MCF 10A (cell line): ENCODE data around the gene ACVR1C. TPM values are rescaled to one million over a fixed set of nuclear protein-coding genes. Genes with fewer than 3 reads are reported as not detected.

Experiments
- Bru-seq: library from RNA; stranded (reverse); fragments of 400-500 nt; gene quantifications from one replicate; lab custom pipeline; 2021; lab: Mats Ljungman, UMichigan
- BruChase-seq, 2 experiments: library from RNA; stranded (reverse); fragments of 400-500 nt; gene quantifications; one replicate each; lab custom pipeline; 2021; lab: Mats Ljungman, UMichigan
- BruUV-seq: library from RNA; stranded (reverse); fragments of 400-500 nt; replicated peaks from 2 replicates; lab custom pipeline; 2021; lab: Mats Ljungman, UMichigan
- CTCF ChIA-PET: fragments of 300-600 bp; sonication (Branson Sonifier 250); formaldehyde crosslinking; extraction: SDS; loops from one replicate; lab custom pipeline; 2021; ENCODE audit warnings: antibody characterized with exemption, inconsistent platforms; lab: Yijun Ruan, JAX
- POLR2A ChIA-PET: fragments of 300-600, 350-650 bp; sonication (Branson Sonifier 250); formaldehyde crosslinking; extraction: SDS; loops from one replicate; lab custom pipeline; 2020; ENCODE audit warnings: antibody characterized with exemption, inconsistent platforms; lab: Yijun Ruan, JAX
- DNase-seq: peaks from one replicate; pipeline ENCODE4 v3.0.0-alpha.2; 2018; ENCODE audit not compliant: unreplicated experiment
- H3K27ac Mint-ChIP-seq: one replicate; pipeline ENCODE4 v1.8.0; 2022; ENCODE audit warnings: mild to moderate bottlenecking, low read depth, mixed read lengths; ENCODE audit not compliant: unreplicated experiment
- H3K27me3 Mint-ChIP-seq: one replicate; pipeline ENCODE4 v1.8.0; 2022; ENCODE audit warnings: mixed read lengths; ENCODE audit not compliant: insufficient read depth, unreplicated experiment
- H3K36me3 Mint-ChIP-seq: one replicate; pipeline ENCODE4 v1.8.0; 2022; ENCODE audit warnings: mild to moderate bottlenecking, moderate library complexity, mixed read lengths; ENCODE audit not compliant: insufficient read depth, unreplicated experiment
- H3K4me1 Mint-ChIP-seq: one replicate; pipeline ENCODE4 v1.8.0; 2022; ENCODE audit warnings: mixed read lengths; ENCODE audit not compliant: insufficient read depth, unreplicated experiment
- H3K4me3 Mint-ChIP-seq: one replicate; pipeline ENCODE4 v1.8.0; 2022; ENCODE audit warnings: mild to moderate bottlenecking, moderate library complexity, mixed read lengths; ENCODE audit not compliant: unreplicated experiment
- H3K9me3 Mint-ChIP-seq: one replicate; pipeline ENCODE4 v1.8.0; 2022; ENCODE audit warnings: mixed read lengths; ENCODE audit not compliant: unreplicated experiment
- intact Hi-C: fragments of 100-400 bp; cut with micrococcal nuclease; formaldehyde crosslinking; loops from 2 replicates; pipeline ENCODE4 v1.14.1; 2022
- long read RNA-seq: library from polyadenylated mRNA; stranded (forward); transcript quantifications from one replicate; pipeline ENCODE4 v2.0.0, GENCODE V29; 2022
- total RNA-seq: library from RNA; stranded (reverse); gene quantifications from 2 replicates; pipeline ENCODE4 v1.2.3, GENCODE V29; 2022
- TF ChIP-seq, protein P1 (sequence below): fragments of 200-600 bp; IDR thresholded peaks from one replicate; pipeline ENCODE4 v1.8.0; 2022; ENCODE audit warnings: antibody characterized with exemption, mild to moderate bottlenecking; ENCODE audit not compliant: unreplicated experiment

ACVR1C gene
- total RNA-seq, result 0.12 and 0.17 TPM in 2 replicates
- percentile 17 among the genes with signal in this experiment for Bru-seq, nascent RNA
- percentile 51 among the genes with signal in this experiment for BruChase-seq, experiment 1, labeled RNA remaining after a 6-hour chase
- BruChase-seq, experiment 2, labeled RNA remaining after a 2-hour chase, result percentile 37 among the genes with signal in this experiment
- long read RNA-seq, result 0 reads

DNA sequence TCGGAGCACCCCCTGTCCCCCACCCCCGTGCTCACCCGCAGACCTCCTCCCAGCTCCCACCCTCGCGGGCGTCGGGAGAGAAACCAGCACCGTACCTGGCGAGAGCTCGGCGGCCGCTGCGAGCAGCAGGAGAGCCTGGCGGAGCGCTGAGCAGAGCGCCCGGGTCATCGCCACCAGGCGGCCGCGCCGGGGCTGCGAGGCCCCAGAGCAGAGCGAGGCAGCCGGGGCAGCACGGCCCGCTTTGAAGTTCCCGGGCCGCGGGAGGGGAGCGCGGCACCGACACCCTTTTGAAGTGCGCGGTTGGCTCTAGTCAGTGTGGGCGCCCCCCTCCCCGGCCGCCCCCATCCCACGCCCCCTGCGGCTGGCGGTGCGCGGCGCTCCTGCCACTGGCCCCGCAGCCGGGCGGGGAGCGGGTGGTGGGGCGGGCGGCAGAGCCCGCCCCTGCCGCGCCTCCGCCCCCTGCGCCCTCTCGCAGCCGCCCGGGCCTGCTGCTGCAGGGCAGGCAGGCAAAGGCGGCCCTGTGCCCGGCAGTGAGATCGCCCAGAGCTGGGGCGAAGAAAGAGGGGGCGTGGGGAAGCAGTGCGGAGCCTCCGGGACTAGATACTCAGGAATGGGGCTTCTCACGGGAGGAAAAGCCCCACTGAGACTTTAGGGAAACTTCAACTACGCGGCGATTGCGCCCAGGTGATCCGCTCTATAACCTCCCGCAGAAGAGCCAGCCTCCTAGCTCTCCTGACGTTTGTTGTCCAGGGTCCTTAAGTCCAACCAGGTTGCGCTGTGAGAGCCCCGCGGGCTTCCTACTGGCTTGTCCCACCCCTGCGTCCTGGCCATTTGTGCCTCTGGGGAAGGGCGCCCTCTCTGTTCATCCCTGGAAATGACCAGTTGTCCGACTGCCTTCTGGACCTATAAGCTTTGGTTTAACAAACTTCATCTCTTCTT lies at the start of gene ACVR1C:
ACVR1C (minus strand) TSS at position 388 of the 939 bp plus-strand sequence; CDS start at position 168, 220 bp downstream.
- Mint-ChIP-seq H3K4me3 (peak within 1 kb of the TSS; percentile 72), H3K27ac (no peak within 1 kb of the TSS), H3K36me3 (no peaks in the 10 kb centered on the region), H3K27me3 (peaks cover 11% of the 10 kb centered on the region), H3K4me1 (no peaks in the 10 kb centered on the region), H3K9me3 (no peaks in the 10 kb centered on the region)
- TF ChIP-seq, protein P1, sequence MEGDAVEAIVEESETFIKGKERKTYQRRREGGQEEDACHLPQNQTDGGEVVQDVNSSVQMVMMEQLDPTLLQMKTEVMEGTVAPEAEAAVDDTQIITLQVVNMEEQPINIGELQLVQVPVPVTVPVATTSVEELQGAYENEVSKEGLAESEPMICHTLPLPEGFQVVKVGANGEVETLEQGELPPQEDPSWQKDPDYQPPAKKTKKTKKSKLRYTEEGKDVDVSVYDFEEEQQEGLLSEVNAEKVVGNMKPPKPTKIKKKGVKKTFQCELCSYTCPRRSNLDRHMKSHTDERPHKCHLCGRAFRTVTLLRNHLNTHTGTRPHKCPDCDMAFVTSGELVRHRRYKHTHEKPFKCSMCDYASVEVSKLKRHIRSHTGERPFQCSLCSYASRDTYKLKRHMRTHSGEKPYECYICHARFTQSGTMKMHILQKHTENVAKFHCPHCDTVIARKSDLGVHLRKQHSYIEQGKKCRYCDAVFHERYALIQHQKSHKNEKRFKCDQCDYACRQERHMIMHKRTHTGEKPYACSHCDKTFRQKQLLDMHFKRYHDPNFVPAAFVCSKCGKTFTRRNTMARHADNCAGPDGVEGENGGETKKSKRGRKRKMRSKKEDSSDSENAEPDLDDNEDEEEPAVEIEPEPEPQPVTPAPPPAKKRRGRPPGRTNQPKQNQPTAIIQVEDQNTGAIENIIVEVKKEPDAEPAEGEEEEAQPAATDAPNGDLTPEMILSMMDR, result peak; percentile 61
- no TSS peak for BruUV-seq
- DNase-seq, result peak; percentile 67
- ChIA-PET CTCF (interaction anchor here (0.5 to 2.7 kb wide), 26 partner anchors 8 to 1500 kb away, joined by 3 to 11 read pairs (median 4); no protein-coding TSS in a partner anchor), POLR2A (interaction anchor here (0.6 kb wide), 1 partner anchor 63 kb away, joined by 3 read pairs; no protein-coding TSS in a partner anchor)
- intact Hi-C loops, result loop anchor here (10.0 kb wide), 1 partner anchor 386 kb away; no protein-coding TSS in a partner anchor

DNA sequence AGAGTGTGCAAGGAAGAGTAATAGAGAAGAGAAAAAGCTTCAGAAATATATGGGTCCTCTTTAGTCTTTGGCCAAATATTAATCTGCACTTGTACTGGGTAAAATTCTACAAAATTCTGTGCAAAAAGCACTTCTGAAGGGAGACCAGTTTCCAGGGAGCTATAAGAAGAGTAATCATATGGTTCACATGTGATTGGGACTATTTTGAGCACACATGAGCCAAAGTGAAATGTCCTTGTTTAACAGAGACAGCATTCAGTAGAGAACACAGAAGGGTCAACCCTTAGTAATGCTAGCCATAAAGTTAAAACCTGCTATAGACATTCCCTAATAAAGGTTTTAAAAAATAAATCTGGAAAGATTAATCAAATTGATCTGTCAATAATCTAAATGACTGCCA lies 49.3 kb upstream of the ACVR1C start:
- Mint-ChIP-seq H3K27me3 (no peaks in the 10 kb centered on the region), H3K4me3 (no peak overlapping the region), H3K27ac (no peak overlapping the region), H3K9me3 (no peaks in the 10 kb centered on the region), H3K36me3 (no peaks in the 10 kb centered on the region), H3K4me1 (no peaks in the 10 kb centered on the region)
- no TSS peak for BruUV-seq
- TF ChIP-seq, protein P1, result no peak
- intact Hi-C loops, result no loop called here
- CTCF ChIA-PET, result no interaction called here
- DNase-seq, result no peak
- POLR2A ChIA-PET, result no interaction called here

DNA sequence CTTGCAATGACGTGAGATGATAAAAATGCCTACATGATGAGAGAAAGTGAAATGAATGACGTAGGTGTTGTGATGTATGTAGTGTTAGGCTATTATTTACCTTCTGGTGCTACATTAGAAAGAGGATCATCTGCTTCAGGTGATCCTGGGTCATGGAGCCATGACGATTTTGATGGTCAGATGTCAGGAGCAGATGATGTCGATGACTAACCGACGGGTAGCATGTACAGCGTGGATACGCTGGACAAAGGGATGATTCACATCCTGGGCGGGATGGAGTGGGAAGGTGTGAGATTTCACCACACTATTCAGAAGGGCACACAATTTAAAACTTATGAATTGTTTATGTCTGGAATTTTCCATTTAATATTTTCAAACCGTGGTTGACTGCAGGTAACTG lies 43.5 kb upstream of the ACVR1C start:
- ChIA-PET CTCF (no interaction called here), POLR2A (no interaction called here)
- Mint-ChIP-seq H3K27ac (peak overlapping the region; percentile 61), H3K27me3 (no peaks in the 10 kb centered on the region), H3K4me1 (peaks cover 7% of the 10 kb centered on the region), H3K36me3 (no peaks in the 10 kb centered on the region), H3K4me3 (no peak overlapping the region), H3K9me3 (peaks cover 7% of the 10 kb centered on the region)
- DNase-seq, result peak; percentile 77
- intact Hi-C loops, result no loop called here
- TF ChIP-seq, protein P1, result no peak
- BruUV-seq, result no TSS peak

DNA sequence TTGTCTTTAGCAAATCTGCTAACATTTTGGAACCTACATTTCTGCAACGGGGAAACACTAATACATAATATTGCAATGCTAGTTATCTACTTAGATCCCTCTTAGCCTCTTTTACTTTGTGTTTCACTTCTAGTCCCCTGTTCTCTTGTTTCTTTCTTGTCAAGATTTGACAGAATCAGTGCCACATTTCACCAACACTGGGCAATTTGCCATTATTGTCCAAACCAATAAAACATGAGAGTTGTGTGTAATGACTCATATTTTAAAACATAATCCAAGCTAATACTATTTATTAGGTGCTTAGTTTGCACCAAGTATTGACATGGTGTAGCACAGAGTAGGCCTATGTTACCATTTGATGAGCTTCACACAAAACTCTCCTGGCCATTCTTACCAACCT lies 33.7 kb upstream of the ACVR1C start:
- BruUV-seq, result no TSS peak
- DNase-seq, result peak; percentile 26
- intact Hi-C loops, result no loop called here
- no peaks in the 10 kb centered on the region for H3K36me3 Mint-ChIP-seq
- CTCF ChIA-PET, result no interaction called here
- H3K9me3 Mint-ChIP-seq, result no peaks in the 10 kb centered on the region
- H3K4me1 Mint-ChIP-seq, result peaks cover 6% of the 10 kb centered on the region
- H3K27ac Mint-ChIP-seq, result no peak overlapping the region
- no peak overlapping the region for H3K4me3 Mint-ChIP-seq
- TF ChIP-seq, protein P1, result no peak
- H3K27me3 Mint-ChIP-seq, result no peaks in the 10 kb centered on the region
- POLR2A ChIA-PET, result no interaction called here
